Measurements from ENCODE around the gene SLAIN2.

The SLAIN2 gene

DNA sequence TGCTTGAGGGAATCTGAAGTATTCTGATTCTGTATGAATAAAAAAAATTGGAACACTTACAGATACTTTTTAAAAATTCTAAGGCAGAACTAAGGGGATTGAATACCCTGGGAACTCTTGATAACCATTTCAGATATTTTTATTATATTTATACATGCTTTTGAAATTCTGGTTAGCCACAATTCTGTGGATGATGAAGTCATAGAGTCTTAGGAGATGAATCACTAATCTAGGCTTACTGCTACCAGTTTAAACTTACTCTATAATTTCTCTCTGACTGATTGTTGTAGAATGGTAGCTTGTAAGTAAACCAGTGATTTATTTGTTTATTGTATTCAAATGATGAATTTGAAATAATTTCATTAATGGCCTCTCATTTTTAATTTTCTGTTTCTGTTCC is 11.4 kb upstream of the SLAIN2 start:
- Histone ChIP-seq H3K9me3 (no peaks in the 10 kb centered on the region), H3K36me3 (no peaks in the 10 kb centered on the region), H3K27ac (peak overlapping the region; percentile 4 to 14), H3K27me3 (no peaks in the 10 kb centered on the region), H3K4me3 (no peak overlapping the region), H3K4me1 (peaks cover 0 to 25% (median 3%) of the 10 kb centered on the region in 4 donors)
- intact Hi-C loops (cut with DNase I; ENCODE audit: low total_unique reads) = no loop called here
- no peak for DNase-seq
- TF ChIP-seq, protein P1, sequence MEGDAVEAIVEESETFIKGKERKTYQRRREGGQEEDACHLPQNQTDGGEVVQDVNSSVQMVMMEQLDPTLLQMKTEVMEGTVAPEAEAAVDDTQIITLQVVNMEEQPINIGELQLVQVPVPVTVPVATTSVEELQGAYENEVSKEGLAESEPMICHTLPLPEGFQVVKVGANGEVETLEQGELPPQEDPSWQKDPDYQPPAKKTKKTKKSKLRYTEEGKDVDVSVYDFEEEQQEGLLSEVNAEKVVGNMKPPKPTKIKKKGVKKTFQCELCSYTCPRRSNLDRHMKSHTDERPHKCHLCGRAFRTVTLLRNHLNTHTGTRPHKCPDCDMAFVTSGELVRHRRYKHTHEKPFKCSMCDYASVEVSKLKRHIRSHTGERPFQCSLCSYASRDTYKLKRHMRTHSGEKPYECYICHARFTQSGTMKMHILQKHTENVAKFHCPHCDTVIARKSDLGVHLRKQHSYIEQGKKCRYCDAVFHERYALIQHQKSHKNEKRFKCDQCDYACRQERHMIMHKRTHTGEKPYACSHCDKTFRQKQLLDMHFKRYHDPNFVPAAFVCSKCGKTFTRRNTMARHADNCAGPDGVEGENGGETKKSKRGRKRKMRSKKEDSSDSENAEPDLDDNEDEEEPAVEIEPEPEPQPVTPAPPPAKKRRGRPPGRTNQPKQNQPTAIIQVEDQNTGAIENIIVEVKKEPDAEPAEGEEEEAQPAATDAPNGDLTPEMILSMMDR (IDR thresholded peaks at IDR 0.05) = no peak

DNA sequence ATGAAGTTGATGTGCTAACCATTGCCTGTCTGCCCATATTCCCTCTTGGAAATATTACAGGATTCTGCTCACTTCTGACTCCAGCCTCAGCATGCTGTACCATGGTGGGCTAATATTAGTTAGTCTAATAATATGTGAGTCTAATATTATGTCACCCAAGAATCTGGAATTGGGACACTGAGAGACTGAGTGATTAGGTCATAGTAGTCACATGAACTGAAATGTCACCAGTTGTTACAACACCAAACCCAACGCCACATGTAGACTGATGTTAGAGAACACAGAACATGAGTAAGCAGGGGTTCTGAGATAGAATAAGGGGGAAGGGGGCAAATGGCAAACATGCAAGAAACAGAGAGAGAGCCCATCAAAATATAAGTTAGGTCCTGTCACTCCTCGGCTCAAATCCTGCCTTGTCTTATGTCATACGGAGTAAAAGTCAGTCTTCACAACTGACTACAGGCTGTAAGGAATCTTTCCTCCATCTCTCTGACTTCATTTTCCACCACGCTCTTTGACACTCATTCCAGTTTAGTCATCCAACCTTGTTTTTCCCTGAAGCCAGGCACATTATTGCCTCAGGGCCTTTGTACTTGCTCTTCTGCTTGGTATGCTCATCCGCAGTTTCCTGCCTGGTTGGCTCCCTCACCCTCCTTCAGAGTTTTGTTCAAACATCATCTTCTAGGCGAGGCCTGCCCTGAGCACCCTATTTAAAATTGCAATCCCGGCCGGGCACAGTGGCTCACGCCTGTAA is 9.6 kb upstream of the SLAIN2 start:
- Histone ChIP-seq H3K36me3 (no peaks in the 10 kb centered on the region), H3K4me3 (no peak overlapping the region), H3K9me3 (no peaks in the 10 kb centered on the region), H3K27ac (peak overlapping the region in 1 of 2 donors; percentile 30), H3K4me1 (peaks cover 0 to 25% (median 3%) of the 10 kb centered on the region in 4 donors), H3K27me3 (no peaks in the 10 kb centered on the region)
- DNase-seq = no peak
- TF ChIP-seq, protein P1 (IDR thresholded peaks at IDR 0.05) = no peak
- intact Hi-C loops (cut with DNase I; ENCODE audit: low total_unique reads) = no loop called here

DNA sequence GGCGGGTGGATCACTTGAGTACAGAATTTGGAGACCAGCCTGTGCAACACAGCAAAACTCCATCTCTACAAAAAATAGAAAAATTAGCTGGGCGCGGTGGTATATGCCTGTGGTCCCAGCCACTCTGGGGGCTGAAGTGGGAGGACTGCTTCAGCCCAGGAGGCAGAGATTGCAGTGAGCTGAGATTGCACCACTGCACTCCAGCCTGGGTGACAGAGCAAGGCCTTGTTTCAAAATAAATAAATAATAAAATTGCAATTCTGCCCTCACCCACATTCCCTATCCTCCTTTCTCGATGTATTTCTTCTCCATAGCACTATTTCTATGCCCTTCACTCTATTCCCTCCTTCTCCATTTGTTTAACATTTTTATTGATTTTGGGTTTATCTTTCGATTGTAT is 8.7 kb upstream of the SLAIN2 start:
- no peak overlapping the region for H3K4me3 ChIP-seq
- H3K9me3 ChIP-seq = no peaks in the 10 kb centered on the region
- TF ChIP-seq, protein P1 (IDR thresholded peaks at IDR 0.05) = no peak
- H3K36me3 ChIP-seq = no peaks in the 10 kb centered on the region
- H3K27me3 ChIP-seq = no peaks in the 10 kb centered on the region
- no peak for DNase-seq
- intact Hi-C loops (cut with DNase I; ENCODE audit: low total_unique reads) = no loop called here
- peaks cover 0 to 27% (median 3%) of the 10 kb centered on the region in 4 donors for H3K4me1 ChIP-seq
- no peak overlapping the region for H3K27ac ChIP-seq

DNA sequence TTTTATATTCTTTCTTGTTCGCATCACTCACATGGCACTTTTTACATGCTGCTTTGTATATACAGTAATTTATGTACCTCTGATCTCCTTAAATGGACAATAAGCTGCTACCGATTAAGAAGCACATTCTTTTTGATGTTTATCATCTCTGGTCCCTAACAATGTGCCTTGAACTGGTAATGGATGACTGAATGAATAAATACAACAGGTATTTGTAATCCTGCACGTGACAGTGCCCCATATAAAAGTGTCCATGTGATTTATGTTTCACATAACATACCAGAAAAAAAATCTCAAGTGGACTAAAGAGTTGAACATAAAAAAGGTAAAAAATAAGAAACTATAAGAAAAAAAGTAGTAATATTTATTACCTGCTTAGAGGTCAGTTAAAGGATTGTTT is 7.7 kb upstream of the SLAIN2 start:
- TF ChIP-seq, protein P1 (IDR thresholded peaks at IDR 0.05) = no peak
- no peak for DNase-seq
- intact Hi-C loops (cut with DNase I; ENCODE audit: low total_unique reads) = no loop called here
- Histone ChIP-seq H3K36me3 (no peaks in the 10 kb centered on the region), H3K27me3 (no peaks in the 10 kb centered on the region), H3K4me3 (no peak overlapping the region), H3K9me3 (no peaks in the 10 kb centered on the region), H3K27ac (no peak overlapping the region), H3K4me1 (peaks cover 0 to 34% (median 3%) of the 10 kb centered on the region in 4 donors)

DNA sequence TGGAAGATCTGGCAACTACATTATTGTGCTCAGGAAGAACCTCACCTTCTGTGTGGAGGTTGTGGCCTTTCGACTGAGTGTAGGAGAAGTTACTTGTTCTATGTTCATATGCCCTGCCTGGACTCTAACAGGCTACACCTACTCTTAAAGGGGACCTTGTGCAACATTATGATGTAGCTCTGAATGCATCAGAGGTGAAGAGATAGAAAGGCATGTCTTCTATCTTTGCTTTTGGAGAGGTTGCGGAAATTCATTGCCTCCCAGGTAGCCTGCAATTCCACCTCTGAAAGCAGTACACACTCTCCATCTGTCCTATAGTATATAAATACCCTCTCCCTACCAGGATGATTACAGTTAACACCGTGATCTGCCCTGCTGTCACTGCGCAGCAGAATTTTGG is 7.1 kb upstream of the SLAIN2 start:
- Histone ChIP-seq H3K27ac (no peak overlapping the region), H3K36me3 (no peaks in the 10 kb centered on the region), H3K4me3 (no peak overlapping the region), H3K9me3 (no peaks in the 10 kb centered on the region), H3K27me3 (no peaks in the 10 kb centered on the region), H3K4me1 (peaks cover 0 to 31% (median 3%) of the 10 kb centered on the region in 4 donors)
- TF ChIP-seq, protein P1 (IDR thresholded peaks at IDR 0.05) = no peak
- no peak for DNase-seq
- intact Hi-C loops (cut with DNase I; ENCODE audit: low total_unique reads) = no loop called here

Measured in tibial artery (tissue), 4 donors.